Hepatocyte (in vitro differentiated cells): ENCODE results near the gene PTPRK. TPM values are rescaled to one million over a fixed set of nuclear protein-coding genes. Genes with fewer than 3 reads are reported as not detected.

Source experiments
- DNase-seq: peaks from one replicate; pipeline ENCODE4 v3.0.0-alpha.2; 2016; ENCODE audit warnings: low spot score
- H2AFZ ChIP-seq: fragments of 200-600 bp; sonication (generic); 2 replicates; pipeline ENCODE4 v1.6.0; 2016; ENCODE audit warnings: antibody characterized with exemption, mild to moderate bottlenecking
- H3K27ac ChIP-seq: fragments of 200-600 bp; sonication (generic); 2 replicates; pipeline ENCODE4 v1.5.1; 2016; ENCODE audit warnings: mild to moderate bottlenecking
- H3K27me3 ChIP-seq: fragments of 200-600 bp; sonication (generic); 2 replicates; pipeline ENCODE4 v1.6.1; 2016
- H3K36me3 ChIP-seq: fragments of 200-600 bp; sonication (generic); replicated peaks from 2 replicates; pipeline ENCODE4 v1.5.1; 2016; ENCODE audit warnings: low read depth; ENCODE audit not compliant: insufficient read depth
- H3K4me1 ChIP-seq: fragments of 200-600 bp; sonication (generic); 2 replicates; pipeline ENCODE4 v1.5.1; 2016; ENCODE audit warnings: mild to moderate bottlenecking, moderate library complexity; ENCODE audit not compliant: insufficient read depth
- H3K4me2 ChIP-seq: fragments of 200-600 bp; sonication (generic); 2 replicates; pipeline ENCODE4 v1.6.0; 2016
- H3K4me3 ChIP-seq: fragments of 200-600 bp; sonication (generic); 2 replicates; pipeline ENCODE4 v1.5.1; 2016; ENCODE audit warnings: mild to moderate bottlenecking
- H3K79me2 ChIP-seq: fragments of 200-600 bp; sonication (generic); 2 replicates; pipeline ENCODE4 v1.6.0; 2017; ENCODE audit warnings: mild to moderate bottlenecking
- H3K9me2 ChIP-seq: fragments of 200-600 bp; sonication (generic); replicated peaks from 2 replicates; pipeline ENCODE4 v1.6.0; 2017; ENCODE audit warnings: mild to moderate bottlenecking; ENCODE audit not compliant: insufficient read depth
- H3K9me3 ChIP-seq: fragments of 200-600 bp; sonication (generic); 2 replicates; pipeline ENCODE4 v1.5.1; 2016; ENCODE audit warnings: low read depth, mild to moderate bottlenecking
- H4K20me1 ChIP-seq: fragments of 200-600 bp; sonication (generic); 2 replicates; pipeline ENCODE4 v1.6.0; 2016; ENCODE audit warnings: mild to moderate bottlenecking; ENCODE audit not compliant: insufficient read depth, poor library complexity, severe bottlenecking
- EZH2 ChIP-seq: fragments of 200-600 bp; sonication (generic); IDR thresholded peaks from 2 replicates; pipeline ENCODE4 v1.6.1; 2016; ENCODE audit warnings: antibody characterized with exemption, mild to moderate bottlenecking, borderline replicate concordance
- EZH2phosphoT487 ChIP-seq: fragments of 200-600 bp; sonication (generic); IDR thresholded peaks from one replicate; pipeline ENCODE4 v1.6.1; 2018; ENCODE audit warnings: antibody characterized with exemption, mild to moderate bottlenecking, low read depth, moderate library complexity; ENCODE audit not compliant: unreplicated experiment, severe bottlenecking
- WGBS: methylation state at CpG from one replicate; pipeline ENCODE4 v1.1.6; 2016; ENCODE audit warnings: low lambda C conversion rate; ENCODE audit errors: missing lambda C conversion rate; 5-methylcytosine and 5-hydroxymethylcytosine counted together
- polyA plus RNA-seq: library from polyadenylated mRNA; unstranded; fragments of >200 nt; fragmentation: Nextera tagmentation; extraction: Ambion mirVana; gene quantifications from 2 replicates; pipeline ENCODE4 v1.2.1, GENCODE V29; 2016
- total RNA-seq: library from RNA; depleted of rRNA; stranded (reverse); fragments of >200 nt; gene quantifications from 2 replicates; pipeline ENCODE4 v1.2.3, GENCODE V29; 2014
- TF ChIP-seq, protein P1 (sequence below): fragments of 200-600 bp; sonication (generic); IDR thresholded peaks from 2 replicates; pipeline ENCODE4 v1.5.1; 2016; ENCODE audit warnings: antibody characterized with exemption, mild to moderate bottlenecking; ENCODE audit not compliant: poor library complexity

Gene PTPRK
- total and polyA plus RNA-seq, 2 experiments from 2014 or later = 42.0 to 80.2 TPM

DNA sequence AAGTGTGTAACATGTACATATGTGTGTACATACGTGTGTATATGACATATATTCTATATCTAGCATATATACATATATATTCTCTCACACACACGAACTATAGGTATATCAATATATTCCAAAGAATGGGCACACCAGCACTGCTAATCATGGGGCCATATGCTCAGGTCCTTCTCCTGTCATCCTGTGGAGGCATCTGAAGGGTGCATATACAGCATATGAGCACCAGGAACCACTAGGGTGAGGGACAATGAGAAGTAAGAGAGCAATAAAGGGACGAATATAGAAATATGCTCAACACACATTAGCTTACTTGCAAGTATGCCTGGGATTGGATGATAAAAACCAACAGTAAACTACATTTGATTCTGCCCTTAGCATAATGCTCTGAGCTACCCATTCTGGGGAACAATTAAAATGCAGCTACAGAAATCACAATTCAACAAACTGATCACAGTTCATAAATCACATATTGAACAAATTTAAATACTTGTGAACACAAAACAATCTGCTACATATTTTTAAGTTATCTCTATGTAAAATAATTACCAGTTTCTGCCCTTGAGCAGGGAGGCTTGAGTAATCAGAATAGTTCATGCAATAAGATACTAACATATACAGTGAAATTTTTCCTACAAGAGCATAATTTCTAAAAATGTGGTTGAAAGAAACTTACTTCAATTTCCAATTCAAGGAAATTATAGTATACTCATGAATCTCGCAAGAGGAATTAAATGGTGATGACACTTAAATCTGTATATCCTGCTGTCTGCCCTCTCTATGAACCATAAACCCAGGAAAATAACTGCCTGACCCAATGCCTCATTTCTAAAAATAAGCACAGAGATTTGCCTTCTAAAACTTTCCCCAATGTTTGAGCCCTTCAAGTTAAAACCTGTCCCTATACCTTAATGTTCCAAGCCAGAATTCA is 347.4 kb downstream of the PTPRK start:
- Histone ChIP-seq H3K27ac (no peak overlapping the region), H3K27me3 (no peaks in the 10 kb centered on the region), H3K9me2 (no peaks in the 10 kb centered on the region), H4K20me1 (peaks cover 4% of the 10 kb centered on the region), H3K79me2 (no peaks in the 10 kb centered on the region), H3K4me1 (no peaks in the 10 kb centered on the region), H3K4me3 (no peak overlapping the region), H3K36me3 (no peaks in the 10 kb centered on the region), H3K4me2 (no peak overlapping the region), H2AFZ (no peak overlapping the region), H3K9me3 (no peaks in the 10 kb centered on the region)
- 91% methylated on average over 4 of the region's 4 CpGs for whole genome bisulfite sequencing
- no peak for DNase-seq
- no peak for TF ChIP-seq EZH2
- TF ChIP-seq, protein P1, sequence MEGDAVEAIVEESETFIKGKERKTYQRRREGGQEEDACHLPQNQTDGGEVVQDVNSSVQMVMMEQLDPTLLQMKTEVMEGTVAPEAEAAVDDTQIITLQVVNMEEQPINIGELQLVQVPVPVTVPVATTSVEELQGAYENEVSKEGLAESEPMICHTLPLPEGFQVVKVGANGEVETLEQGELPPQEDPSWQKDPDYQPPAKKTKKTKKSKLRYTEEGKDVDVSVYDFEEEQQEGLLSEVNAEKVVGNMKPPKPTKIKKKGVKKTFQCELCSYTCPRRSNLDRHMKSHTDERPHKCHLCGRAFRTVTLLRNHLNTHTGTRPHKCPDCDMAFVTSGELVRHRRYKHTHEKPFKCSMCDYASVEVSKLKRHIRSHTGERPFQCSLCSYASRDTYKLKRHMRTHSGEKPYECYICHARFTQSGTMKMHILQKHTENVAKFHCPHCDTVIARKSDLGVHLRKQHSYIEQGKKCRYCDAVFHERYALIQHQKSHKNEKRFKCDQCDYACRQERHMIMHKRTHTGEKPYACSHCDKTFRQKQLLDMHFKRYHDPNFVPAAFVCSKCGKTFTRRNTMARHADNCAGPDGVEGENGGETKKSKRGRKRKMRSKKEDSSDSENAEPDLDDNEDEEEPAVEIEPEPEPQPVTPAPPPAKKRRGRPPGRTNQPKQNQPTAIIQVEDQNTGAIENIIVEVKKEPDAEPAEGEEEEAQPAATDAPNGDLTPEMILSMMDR = no peak
- no peak for TF ChIP-seq EZH2phosphoT487

DNA sequence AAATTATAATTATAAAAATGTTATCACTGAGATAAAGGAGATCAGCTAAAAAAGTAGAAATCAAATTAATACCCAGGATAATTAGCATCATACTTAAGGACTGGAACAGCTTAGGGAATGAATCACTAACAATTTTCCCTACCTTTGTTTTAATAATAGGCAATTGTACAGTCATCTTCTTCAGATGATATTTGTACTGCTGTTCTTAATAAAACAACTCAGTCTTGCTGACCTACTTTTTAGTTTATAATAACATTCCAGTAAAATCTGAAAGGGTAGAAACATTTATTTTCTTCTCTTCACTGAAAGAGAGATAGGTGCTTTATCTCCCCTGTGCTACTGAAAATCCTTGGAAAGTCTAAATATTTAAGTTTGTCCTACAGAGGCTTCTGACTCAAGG is 348.3 kb downstream of the PTPRK start:
- H3K4me1 ChIP-seq = no peaks in the 10 kb centered on the region

DNA sequence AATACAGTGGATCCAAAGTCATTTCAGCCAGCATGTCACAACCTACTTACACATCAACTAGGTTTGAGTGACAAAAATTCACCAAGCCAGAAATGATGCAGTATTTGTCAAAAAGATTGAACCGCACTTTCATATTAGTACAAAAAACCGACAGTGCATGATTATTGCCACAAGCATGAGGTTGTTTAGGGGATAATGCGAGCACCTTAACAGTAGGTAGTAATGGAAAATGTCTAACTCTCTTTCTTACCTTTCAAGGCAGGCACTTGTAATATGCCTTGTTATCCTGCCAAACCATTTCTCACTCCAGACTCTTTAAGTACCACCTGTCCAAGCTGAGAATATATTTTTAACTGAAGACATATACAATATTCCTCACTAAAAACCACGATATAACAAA is 349.2 kb downstream of the PTPRK start:
- Histone ChIP-seq H4K20me1 (peaks cover 4% of the 10 kb centered on the region), H3K4me2 (no peak overlapping the region), H3K9me2 (no peaks in the 10 kb centered on the region), H2AFZ (no peak overlapping the region), H3K4me3 (no peak overlapping the region), H3K79me2 (no peaks in the 10 kb centered on the region), H3K27ac (no peak overlapping the region), H3K36me3 (no peaks in the 10 kb centered on the region), H3K4me1 (no peaks in the 10 kb centered on the region), H3K27me3 (no peaks in the 10 kb centered on the region), H3K9me3 (no peaks in the 10 kb centered on the region)
- 93% methylated on average over 4 of the region's 4 CpGs for WGBS
- TF ChIP-seq, protein P1 = no peak
- TF ChIP-seq EZH2 (no peak), EZH2phosphoT487 (no peak)
- DNase-seq = no peak

More for the DNA sequence above, 348.3 kb downstream of the PTPRK start:
- no peaks in the 10 kb centered on the region for H3K9me2 ChIP-seq
- DNase-seq = no peak
- no peaks in the 10 kb centered on the region for H3K9me3 ChIP-seq
- TF ChIP-seq, protein P1 = no peak
- TF ChIP-seq EZH2 (no peak), EZH2phosphoT487 (no peak)
- peaks cover 4% of the 10 kb centered on the region for H4K20me1 ChIP-seq
- no peak overlapping the region for H2AFZ ChIP-seq
- no peak overlapping the region for H3K27ac ChIP-seq
- H3K79me2 ChIP-seq = no peaks in the 10 kb centered on the region
- no peak overlapping the region for H3K4me2 ChIP-seq
- no peak overlapping the region for H3K4me3 ChIP-seq
- no peaks in the 10 kb centered on the region for H3K36me3 ChIP-seq
- no peaks in the 10 kb centered on the region for H3K27me3 ChIP-seq
